SU-DHL-6 (cell line): ENCODE results near the gene ADH1C.

ENCODE experiments used
- EZH2phosphoT487 ChIP-seq: fragments of 200-600 bp; sonication (generic), shearing (Covaris generic); conservative IDR thresholded peaks from 2 replicates; pipeline ENCODE4 v1.6.1; 2018; ENCODE audit warnings: mild to moderate bottlenecking, antibody characterized with exemption, low read length, moderate library complexity, mixed read lengths
- TF ChIP-seq, protein P1 (sequence below): fragments of 200-600 bp; sonication (generic); IDR thresholded peaks from one replicate; pipeline ENCODE4 v1.5.1; 2017; ENCODE audit warnings: antibody characterized with exemption, mild to moderate bottlenecking, low read length, moderate library complexity; ENCODE audit not compliant: insufficient read depth, poor library complexity, severe bottlenecking

DNA sequence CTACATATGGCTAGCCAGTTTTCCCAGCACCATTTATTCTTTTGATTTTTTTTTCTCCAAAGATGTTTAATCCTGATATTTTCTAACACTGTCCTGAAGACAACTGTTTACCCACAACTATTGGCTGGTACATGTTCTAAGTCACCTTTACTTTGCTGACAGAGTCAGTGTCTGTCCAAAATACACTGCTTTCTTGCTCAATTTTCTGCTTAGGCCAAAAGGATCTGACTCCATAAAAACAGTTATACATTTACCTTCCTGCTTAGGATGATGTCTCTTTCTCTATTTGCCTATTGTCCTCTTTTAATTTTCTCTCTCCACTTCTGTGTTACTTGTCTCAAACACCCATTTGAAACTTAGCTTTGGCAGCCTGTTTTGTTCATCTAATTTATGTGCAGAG lies 3.2 kb downstream of the ADH1C start:
- TF ChIP-seq, protein P1, sequence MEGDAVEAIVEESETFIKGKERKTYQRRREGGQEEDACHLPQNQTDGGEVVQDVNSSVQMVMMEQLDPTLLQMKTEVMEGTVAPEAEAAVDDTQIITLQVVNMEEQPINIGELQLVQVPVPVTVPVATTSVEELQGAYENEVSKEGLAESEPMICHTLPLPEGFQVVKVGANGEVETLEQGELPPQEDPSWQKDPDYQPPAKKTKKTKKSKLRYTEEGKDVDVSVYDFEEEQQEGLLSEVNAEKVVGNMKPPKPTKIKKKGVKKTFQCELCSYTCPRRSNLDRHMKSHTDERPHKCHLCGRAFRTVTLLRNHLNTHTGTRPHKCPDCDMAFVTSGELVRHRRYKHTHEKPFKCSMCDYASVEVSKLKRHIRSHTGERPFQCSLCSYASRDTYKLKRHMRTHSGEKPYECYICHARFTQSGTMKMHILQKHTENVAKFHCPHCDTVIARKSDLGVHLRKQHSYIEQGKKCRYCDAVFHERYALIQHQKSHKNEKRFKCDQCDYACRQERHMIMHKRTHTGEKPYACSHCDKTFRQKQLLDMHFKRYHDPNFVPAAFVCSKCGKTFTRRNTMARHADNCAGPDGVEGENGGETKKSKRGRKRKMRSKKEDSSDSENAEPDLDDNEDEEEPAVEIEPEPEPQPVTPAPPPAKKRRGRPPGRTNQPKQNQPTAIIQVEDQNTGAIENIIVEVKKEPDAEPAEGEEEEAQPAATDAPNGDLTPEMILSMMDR = no peak
- TF ChIP-seq EZH2phosphoT487 = no peak
